Colonic mucosa (tissue), 4 donors: ENCODE results near the gene TNIK. TPM values are rescaled to one million over a fixed set of nuclear protein-coding genes. Genes with fewer than 3 reads are reported as not detected.

ENCODE experiments used
- DNase-seq: peaks from one replicate; pipeline ENCODE4 v3.0.0-alpha.2; 2020
- H3K27ac ChIP-seq: fragments of 200-600 bp; one replicate; pipeline ENCODE4 v1.8.0; 2021
- H3K27me3 ChIP-seq: fragments of 200-600 bp; one replicate; pipeline ENCODE4 v1.8.0; 2021
- H3K36me3 ChIP-seq: fragments of 200-600 bp; one replicate; pipeline ENCODE4 v1.8.0; 2021
- H3K4me1 ChIP-seq: fragments of 200-600 bp; one replicate; pipeline ENCODE4 v1.8.0; 2021; ENCODE audit warnings: mild to moderate bottlenecking
- H3K4me3 ChIP-seq: fragments of 200-600 bp; one replicate; pipeline ENCODE4 v1.8.0; 2021
- H3K9ac ChIP-seq, 2 donors: one replicate each; pipeline ENCODE4 v1.7.0; 2013; ENCODE audit warnings: control low read depth in 2 of 2, low read depth in 2 of 2, low read length in 2 of 2
- H3K9me3 ChIP-seq: fragments of 200-600 bp; one replicate; pipeline ENCODE4 v1.8.0; 2021
- intact Hi-C: fragments of 100-400 bp; cut with DNase I; formaldehyde crosslinking; loops from one replicate; pipeline ENCODE4 v1.14.1; 2022
- total RNA-seq, 2 donors: library from RNA; stranded (reverse); fragmentation: NEBNext Ultra II Directional in 1 of 2; extraction: Animal tissue kit (Norgen Biotek cat#: 25700) in 1 of 2; gene quantifications; one replicate each; pipeline ENCODE4 v1.2.1, GENCODE V29; 2021
- TF ChIP-seq, protein P1 (sequence below): fragments of 200-600 bp; IDR thresholded peaks from one replicate; pipeline ENCODE4 v1.8.0; 2022; ENCODE audit warnings: antibody characterized with exemption, mild to moderate bottlenecking
- donor health status: healthy.
- donor health status: DM: no; HTN: no; CAD: no.
- donor health status: DM: no; HTN: no; CAD: no.

Gene TNIK
- total RNA-seq, 2 donors from 2014 or later = 19.9 to 30.9 TPM

DNA sequence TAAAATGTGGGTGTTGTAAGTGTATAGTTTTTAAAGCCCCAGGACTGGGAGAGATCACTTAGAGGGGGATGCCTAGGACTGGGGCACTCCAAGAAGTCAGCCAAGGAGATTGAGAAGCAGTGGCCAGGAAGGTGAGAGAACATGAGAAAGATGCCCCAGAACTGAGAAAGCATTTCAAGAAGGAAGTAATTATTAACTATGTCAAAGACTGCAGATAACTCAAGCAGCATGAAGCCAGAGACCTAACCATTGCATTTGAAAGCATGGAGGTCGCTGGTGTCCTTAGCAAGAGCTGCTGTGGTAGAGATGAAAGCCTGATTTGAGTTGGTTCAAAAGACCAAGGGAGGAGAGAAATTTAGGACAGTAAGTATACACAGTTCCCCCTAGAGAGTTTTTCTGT, 403.1 kb downstream of the TNIK start:
- H3K9ac ChIP-seq = no peak overlapping the region
- H3K4me1 ChIP-seq = no peaks in the 10 kb centered on the region
- H3K36me3 ChIP-seq = no peaks in the 10 kb centered on the region
- H3K27me3 ChIP-seq = no peaks in the 10 kb centered on the region
- TF ChIP-seq, protein P1, sequence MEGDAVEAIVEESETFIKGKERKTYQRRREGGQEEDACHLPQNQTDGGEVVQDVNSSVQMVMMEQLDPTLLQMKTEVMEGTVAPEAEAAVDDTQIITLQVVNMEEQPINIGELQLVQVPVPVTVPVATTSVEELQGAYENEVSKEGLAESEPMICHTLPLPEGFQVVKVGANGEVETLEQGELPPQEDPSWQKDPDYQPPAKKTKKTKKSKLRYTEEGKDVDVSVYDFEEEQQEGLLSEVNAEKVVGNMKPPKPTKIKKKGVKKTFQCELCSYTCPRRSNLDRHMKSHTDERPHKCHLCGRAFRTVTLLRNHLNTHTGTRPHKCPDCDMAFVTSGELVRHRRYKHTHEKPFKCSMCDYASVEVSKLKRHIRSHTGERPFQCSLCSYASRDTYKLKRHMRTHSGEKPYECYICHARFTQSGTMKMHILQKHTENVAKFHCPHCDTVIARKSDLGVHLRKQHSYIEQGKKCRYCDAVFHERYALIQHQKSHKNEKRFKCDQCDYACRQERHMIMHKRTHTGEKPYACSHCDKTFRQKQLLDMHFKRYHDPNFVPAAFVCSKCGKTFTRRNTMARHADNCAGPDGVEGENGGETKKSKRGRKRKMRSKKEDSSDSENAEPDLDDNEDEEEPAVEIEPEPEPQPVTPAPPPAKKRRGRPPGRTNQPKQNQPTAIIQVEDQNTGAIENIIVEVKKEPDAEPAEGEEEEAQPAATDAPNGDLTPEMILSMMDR = no peak
- DNase-seq = no peak
- intact Hi-C loops = no loop called here
- no peak overlapping the region for H3K27ac ChIP-seq
- no peaks in the 10 kb centered on the region for H3K9me3 ChIP-seq
- H3K4me3 ChIP-seq = no peak overlapping the region

GRCh38 chr3:171056528-171056927, 403.7 kb downstream of the TNIK start:
- no peak for DNase-seq
- no peaks in the 10 kb centered on the region for H3K9me3 ChIP-seq
- no peak overlapping the region for H3K9ac ChIP-seq
- no peak overlapping the region for H3K4me3 ChIP-seq
- TF ChIP-seq, protein P1 = no peak
- no peaks in the 10 kb centered on the region for H3K36me3 ChIP-seq
- no peaks in the 10 kb centered on the region for H3K27me3 ChIP-seq
- intact Hi-C loops = no loop called here
- no peak overlapping the region for H3K27ac ChIP-seq
- no peaks in the 10 kb centered on the region for H3K4me1 ChIP-seq

GRCh38 chr3:171055336-171056178, 404.6 kb downstream of the TNIK start:
- H3K36me3 ChIP-seq = no peaks in the 10 kb centered on the region
- DNase-seq = no peak
- no peaks in the 10 kb centered on the region for H3K9me3 ChIP-seq
- no peaks in the 10 kb centered on the region for H3K4me1 ChIP-seq
- no peak overlapping the region for H3K4me3 ChIP-seq
- no peak overlapping the region for H3K27ac ChIP-seq
- H3K9ac ChIP-seq = no peak overlapping the region
- no peaks in the 10 kb centered on the region for H3K27me3 ChIP-seq
- intact Hi-C loops = no loop called here
- TF ChIP-seq, protein P1 = no peak

- Histone ChIP-seq H3K9me3 (no peaks in the 10 kb centered on the region), H3K9ac (no peak overlapping the region), H3K36me3 (no peaks in the 10 kb centered on the region), H3K27ac (no peak overlapping the region), H3K4me1 (no peaks in the 10 kb centered on the region), H3K4me3 (no peak overlapping the region), H3K27me3 (no peaks in the 10 kb centered on the region)
- TF ChIP-seq, protein P1 = no peak
- DNase-seq = no peak
- intact Hi-C loops = loop anchor here (5.0 kb wide), 1 partner anchor 512 kb away; no protein-coding TSS in a partner anchor
Observed at GRCh38 chr3:171054921-171055320, 405.3 kb downstream of the TNIK start.

GRCh38 chr3:171054231-171054630, 406.0 kb downstream of the TNIK start:
- Histone ChIP-seq H3K4me3 (no peak overlapping the region), H3K4me1 (no peaks in the 10 kb centered on the region), H3K9me3 (no peaks in the 10 kb centered on the region), H3K36me3 (no peaks in the 10 kb centered on the region), H3K27me3 (no peaks in the 10 kb centered on the region), H3K9ac (no peak overlapping the region), H3K27ac (no peak overlapping the region)
- TF ChIP-seq, protein P1 = no peak
- DNase-seq = no peak
- intact Hi-C loops = loop anchor here (5.0 kb wide), 1 partner anchor 513 kb away; no protein-coding TSS in a partner anchor
